ENCODE measurements around the gene CACNA1I.
A peak's percentile ranks its signal among the peaks of the same experiment; 100 is the strongest.

Gene CACNA1I

DNA sequence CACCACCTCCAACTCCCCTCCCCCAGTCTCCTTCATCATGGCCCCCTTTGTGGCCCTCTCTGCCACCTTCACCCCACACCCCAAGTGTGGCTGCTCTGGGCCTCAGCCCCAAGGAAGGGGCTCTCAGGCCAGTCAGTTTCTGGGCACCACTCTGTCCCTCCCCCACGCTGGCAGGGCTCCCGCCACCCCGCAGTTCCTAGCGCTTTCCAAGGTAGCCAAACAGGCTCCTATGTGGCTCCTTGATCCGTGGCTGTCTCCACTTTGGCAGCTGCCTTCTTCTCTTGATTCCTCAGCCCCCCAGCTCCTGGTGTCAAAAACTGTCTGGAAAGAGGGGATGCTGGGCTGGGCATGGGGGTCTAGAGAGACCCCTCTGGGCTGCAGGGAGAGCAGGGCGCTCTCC, 10.4 kb upstream of the CACNA1I start:
- TF ChIP-seq, protein P1, sequence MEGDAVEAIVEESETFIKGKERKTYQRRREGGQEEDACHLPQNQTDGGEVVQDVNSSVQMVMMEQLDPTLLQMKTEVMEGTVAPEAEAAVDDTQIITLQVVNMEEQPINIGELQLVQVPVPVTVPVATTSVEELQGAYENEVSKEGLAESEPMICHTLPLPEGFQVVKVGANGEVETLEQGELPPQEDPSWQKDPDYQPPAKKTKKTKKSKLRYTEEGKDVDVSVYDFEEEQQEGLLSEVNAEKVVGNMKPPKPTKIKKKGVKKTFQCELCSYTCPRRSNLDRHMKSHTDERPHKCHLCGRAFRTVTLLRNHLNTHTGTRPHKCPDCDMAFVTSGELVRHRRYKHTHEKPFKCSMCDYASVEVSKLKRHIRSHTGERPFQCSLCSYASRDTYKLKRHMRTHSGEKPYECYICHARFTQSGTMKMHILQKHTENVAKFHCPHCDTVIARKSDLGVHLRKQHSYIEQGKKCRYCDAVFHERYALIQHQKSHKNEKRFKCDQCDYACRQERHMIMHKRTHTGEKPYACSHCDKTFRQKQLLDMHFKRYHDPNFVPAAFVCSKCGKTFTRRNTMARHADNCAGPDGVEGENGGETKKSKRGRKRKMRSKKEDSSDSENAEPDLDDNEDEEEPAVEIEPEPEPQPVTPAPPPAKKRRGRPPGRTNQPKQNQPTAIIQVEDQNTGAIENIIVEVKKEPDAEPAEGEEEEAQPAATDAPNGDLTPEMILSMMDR (IDR thresholded peaks at IDR 0.05), result no peak
- H3K27ac Mint-ChIP-seq, result no peak overlapping the region
- no peaks in the 10 kb centered on the region for H3K36me3 Mint-ChIP-seq (ENCODE audit: low read depth)
- no peak overlapping the region for H3K4me3 Mint-ChIP-seq
- peaks cover 23% of the 10 kb centered on the region for H3K4me1 Mint-ChIP-seq
- H3K27me3 Mint-ChIP-seq (ENCODE audit: low read depth, poor library complexity), result peaks cover 41% of the 10 kb centered on the region
- DNase-seq, result no peak
- no peaks in the 10 kb centered on the region for H3K9me3 Mint-ChIP-seq

DNA sequence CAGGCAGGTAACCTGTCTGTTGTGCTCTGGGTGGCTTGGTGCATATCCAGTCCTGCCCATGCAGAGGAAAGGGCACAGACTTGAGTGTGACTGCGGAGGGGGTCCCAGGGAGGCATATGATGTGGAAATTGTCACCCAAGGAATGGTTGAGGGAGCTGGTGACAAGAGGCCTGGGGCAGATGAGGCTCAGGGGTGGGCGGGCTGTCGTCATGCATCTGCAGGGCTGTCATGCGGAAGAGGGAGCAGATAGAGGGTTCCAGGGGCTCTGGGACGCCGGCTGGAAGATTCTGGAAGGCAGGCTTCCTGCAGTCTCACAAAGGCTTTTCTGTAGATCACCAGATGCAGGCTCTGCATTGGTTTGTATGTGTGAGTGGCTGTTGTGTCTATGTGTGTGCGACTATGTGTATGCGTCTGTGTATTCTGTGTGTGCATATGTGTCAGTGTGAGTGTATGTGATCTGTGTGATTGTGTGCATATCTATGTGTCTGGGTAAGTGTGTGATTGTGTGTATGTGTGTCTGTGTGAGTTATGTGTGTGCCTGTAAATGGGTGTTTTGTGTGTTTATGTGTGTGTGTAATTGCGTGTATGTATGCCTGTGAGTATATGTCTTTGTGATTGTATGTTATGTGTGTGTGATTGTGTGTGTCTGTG, 7.6 kb upstream of the CACNA1I start:
- no peak overlapping the region for H3K27ac Mint-ChIP-seq
- H3K27me3 Mint-ChIP-seq (ENCODE audit: low read depth, poor library complexity), result peaks cover 21% of the 10 kb centered on the region
- no peaks in the 10 kb centered on the region for H3K36me3 Mint-ChIP-seq (ENCODE audit: low read depth)

DNA sequence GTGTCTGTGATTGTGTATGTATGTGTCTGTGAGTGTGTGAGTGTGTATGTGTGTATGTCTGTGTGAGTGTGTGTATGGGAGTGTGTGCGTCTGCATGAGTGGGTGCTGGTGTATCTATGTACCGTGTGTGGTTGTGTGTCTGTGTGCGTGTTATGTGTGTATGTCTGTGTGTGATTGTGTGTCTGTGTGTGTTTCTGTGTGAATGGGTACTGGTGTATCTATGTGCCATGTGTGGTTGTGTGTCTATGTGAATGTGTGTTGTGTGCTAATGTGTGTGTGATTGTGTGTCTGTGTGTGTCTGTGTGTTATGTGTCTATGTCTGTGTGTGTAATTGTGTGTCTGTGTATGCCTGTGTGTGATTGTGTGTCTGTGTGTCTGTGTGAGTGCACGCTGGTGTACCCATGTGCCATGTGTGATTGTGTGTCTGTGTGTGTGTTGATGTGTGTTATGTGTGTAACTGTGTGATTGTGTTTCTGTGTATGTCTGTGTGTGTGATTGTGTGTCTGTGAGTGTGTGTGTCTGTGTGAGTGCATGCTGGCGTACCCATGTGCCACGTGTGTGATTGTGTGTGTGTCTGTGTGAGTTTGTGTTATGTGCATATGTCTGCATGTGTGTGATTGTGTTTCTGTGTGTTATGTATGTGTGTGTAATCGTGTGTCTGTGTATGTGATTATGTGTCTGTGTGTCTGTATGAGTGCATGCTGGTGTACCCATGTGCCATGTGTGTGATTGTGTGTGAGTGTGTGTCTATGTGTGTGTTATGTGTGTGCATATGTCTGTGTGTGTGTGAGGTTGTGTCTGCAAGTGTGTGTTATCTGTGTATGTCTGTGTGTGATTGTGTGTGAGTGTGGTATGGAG, 6.8 kb upstream of the CACNA1I start:
- no peak overlapping the region for H3K4me3 Mint-ChIP-seq
- no peak for DNase-seq
- TF ChIP-seq, protein P1 (IDR thresholded peaks at IDR 0.05), result no peak
- H3K36me3 Mint-ChIP-seq (ENCODE audit: low read depth), result no peaks in the 10 kb centered on the region
- H3K4me1 Mint-ChIP-seq, result peaks cover 18% of the 10 kb centered on the region
- H3K9me3 Mint-ChIP-seq, result no peaks in the 10 kb centered on the region
- H3K27me3 Mint-ChIP-seq (ENCODE audit: low read depth, poor library complexity), result peaks cover 14% of the 10 kb centered on the region
- H3K27ac Mint-ChIP-seq, result no peak overlapping the region

More for the DNA sequence above, 7.6 kb upstream of the CACNA1I start:
- TF ChIP-seq, protein P1 (IDR thresholded peaks at IDR 0.05), result no peak
- no peak for DNase-seq
- no peaks in the 10 kb centered on the region for H3K9me3 Mint-ChIP-seq
- peaks cover 19% of the 10 kb centered on the region for H3K4me1 Mint-ChIP-seq
- no peak overlapping the region for H3K4me3 Mint-ChIP-seq

DNA sequence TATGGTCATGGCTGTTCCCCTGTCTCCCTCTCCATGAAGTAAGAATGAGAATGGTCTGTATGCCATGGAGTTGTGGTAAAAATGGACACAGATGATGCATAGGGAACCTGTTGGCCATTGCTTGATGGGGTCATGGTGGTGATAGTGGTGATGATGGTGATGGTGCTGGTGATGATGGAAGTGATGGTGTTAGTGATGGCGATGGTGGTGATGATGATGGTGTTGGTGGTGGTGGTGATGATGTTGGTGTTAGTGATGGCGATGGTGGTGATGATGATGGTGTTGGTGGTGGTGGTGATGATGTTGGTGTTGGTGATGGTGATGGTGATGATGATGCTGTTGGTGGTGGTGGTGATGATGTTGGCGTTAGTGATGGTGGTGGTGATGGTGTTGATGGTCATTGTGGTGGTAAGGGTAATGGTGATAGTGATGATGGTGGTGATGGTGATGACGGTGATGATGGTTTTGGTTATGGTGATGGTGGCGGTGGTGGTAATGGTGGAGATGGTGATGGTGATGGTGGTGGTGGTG, 5.1 kb upstream of the CACNA1I start:
- H3K9me3 Mint-ChIP-seq, result no peaks in the 10 kb centered on the region
- no peaks in the 10 kb centered on the region for H3K36me3 Mint-ChIP-seq (ENCODE audit: low read depth)

DNA sequence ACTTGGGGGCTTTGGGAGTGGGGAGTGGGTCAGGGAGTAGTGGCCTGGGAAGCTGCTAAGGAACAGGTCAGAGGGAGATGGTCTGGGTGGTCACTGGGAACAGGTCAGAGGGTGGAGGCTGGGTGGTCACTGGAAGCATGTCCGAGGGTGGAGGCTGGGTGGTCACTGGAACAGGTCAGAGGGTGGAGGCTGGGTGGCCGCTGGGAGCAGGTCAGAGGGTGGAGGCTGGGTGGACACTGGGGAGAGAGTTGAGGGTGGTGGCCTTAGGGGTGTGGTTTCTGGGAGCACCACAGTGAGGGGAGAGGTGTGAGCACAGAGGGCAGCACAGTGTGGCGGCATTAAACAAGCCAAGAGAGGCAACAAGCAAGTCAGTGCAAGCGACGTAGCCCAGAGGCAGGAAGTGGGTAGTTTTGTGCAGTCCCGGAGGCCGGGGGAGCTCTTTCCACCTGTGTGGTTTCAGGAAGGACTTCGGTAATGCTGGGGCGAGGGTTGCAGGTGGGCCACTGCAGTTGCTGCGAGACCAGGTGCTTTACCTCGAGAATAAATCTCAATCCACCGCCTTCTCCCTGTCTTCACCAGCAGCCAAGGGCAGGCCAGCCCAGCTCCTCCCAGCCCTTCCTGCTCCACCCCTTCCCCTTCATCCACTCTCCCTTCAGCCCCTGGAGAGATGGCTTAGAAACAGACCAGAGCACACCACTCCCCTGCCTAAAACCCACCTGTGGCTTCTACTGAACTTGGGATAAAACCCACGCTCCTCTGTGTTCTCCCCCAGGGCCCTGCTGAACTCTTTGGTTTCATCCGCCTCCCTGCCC, 3.2 kb upstream of the CACNA1I start:
- TF ChIP-seq, protein P1 (IDR thresholded peaks at IDR 0.05), result no peak
- Mint-ChIP-seq H3K27ac (peak overlapping the region; percentile 9), H3K4me3 (no peak overlapping the region), H3K4me1 (peaks cover 12% of the 10 kb centered on the region), H3K9me3 (no peaks in the 10 kb centered on the region), H3K27me3 (ENCODE audit: low read depth, poor library complexity) (peaks cover 6% of the 10 kb centered on the region), H3K36me3 (ENCODE audit: low read depth) (no peaks in the 10 kb centered on the region)
- no peak for DNase-seq

More for the DNA sequence above, 5.1 kb upstream of the CACNA1I start:
- TF ChIP-seq, protein P1 (IDR thresholded peaks at IDR 0.05), result no peak
- no peak overlapping the region for H3K27ac Mint-ChIP-seq
- peaks cover 14% of the 10 kb centered on the region for H3K27me3 Mint-ChIP-seq (ENCODE audit: low read depth, poor library complexity)
- no peak for DNase-seq
- H3K4me3 Mint-ChIP-seq, result no peak overlapping the region
- H3K4me1 Mint-ChIP-seq, result peaks cover 16% of the 10 kb centered on the region
